ENCODE results near the gene LCE1F.

LCE1F gene, protein sequence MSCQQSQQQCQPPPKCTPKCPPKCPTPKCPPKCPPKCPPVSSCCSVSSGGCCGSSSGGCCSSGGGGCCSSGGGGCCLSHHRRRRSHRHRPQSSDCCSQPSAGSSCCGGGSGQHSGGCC

DNA sequence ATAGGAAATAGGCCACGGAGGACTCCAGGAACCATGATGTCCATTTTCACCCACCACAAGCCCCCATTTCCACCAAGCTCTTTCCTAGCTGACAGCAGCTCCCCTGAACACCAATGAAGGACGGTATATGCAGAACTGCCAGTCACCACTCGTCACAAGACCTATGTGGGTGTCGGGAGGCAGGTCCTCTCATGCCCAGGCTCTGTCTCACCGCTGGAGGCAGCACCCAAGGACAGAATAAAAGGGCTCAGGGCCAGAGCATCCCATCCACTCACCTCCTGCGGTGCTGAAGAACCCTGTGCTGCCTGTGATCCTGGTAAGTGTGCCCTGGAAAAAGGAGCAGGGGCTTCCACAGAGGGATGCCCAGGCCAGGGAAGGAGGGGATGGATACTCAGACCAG lies at the start of gene LCE1F:
Gene LCE1F, plus strand, starts transcription at position 266 of the 400 bp plus-strand sequence. CDS start 1,232 bp downstream, outside the sequence.
- Histone ChIP-seq H3K4me1 (ENCODE audit: control insufficient read depth in 1 of 2, insufficient read depth in 2 of 2, low read length in 2 of 2) (no peaks in the 10 kb centered on the region), H3K27me3 (ENCODE audit: control insufficient read depth in 1 of 2, insufficient read depth in 2 of 2, low read length in 2 of 2) (no peaks in the 10 kb centered on the region), H3K36me3 (ENCODE audit: control insufficient read depth in 1 of 2, insufficient read depth in 2 of 2, low read length in 2 of 2) (no peaks in the 10 kb centered on the region), H3K9ac (ENCODE audit: low read depth in 1 of 2, low read length in 2 of 2) (no peak within 1 kb of the TSS), H3K4me3 (ENCODE audit: low read depth in 1 of 2, low read length in 2 of 2) (no peak within 1 kb of the TSS), H3K9me3 (ENCODE audit: control insufficient read depth in 1 of 2, low read length in 2 of 2) (no peaks in the 10 kb centered on the region), H3K27ac (ENCODE audit: low read depth, low read length) (no peak within 1 kb of the TSS)

- H3K9me3 ChIP-seq (ENCODE audit: control insufficient read depth in 1 of 2, low read length in 2 of 2), result no peaks in the 10 kb centered on the region
- no peaks in the 10 kb centered on the region for H3K4me1 ChIP-seq (ENCODE audit: control insufficient read depth in 1 of 2, insufficient read depth in 2 of 2, low read length in 2 of 2)
- H3K27me3 ChIP-seq (ENCODE audit: control insufficient read depth in 1 of 2, insufficient read depth in 2 of 2, low read length in 2 of 2), result no peaks in the 10 kb centered on the region
- H3K9ac ChIP-seq (ENCODE audit: low read depth in 1 of 2, low read length in 2 of 2), result no peak overlapping the region
- no peak overlapping the region for H3K4me3 ChIP-seq (ENCODE audit: low read depth in 1 of 2, low read length in 2 of 2)
- no peaks in the 10 kb centered on the region for H3K36me3 ChIP-seq (ENCODE audit: control insufficient read depth in 1 of 2, insufficient read depth in 2 of 2, low read length in 2 of 2)
- H3K27ac ChIP-seq (ENCODE audit: low read depth, low read length), result no peak overlapping the region
Observed at GRCh38 chr1:152725261-152725660, 49.7 kb upstream of the LCE1F start.

GRCh38 chr1:152728986-152729385 lies 46.0 kb upstream of the LCE1F start:
- Histone ChIP-seq H3K9ac (ENCODE audit: low read depth in 1 of 2, low read length in 2 of 2) (no peak overlapping the region), H3K9me3 (ENCODE audit: control insufficient read depth in 1 of 2, low read length in 2 of 2) (no peaks in the 10 kb centered on the region), H3K4me3 (ENCODE audit: low read depth in 1 of 2, low read length in 2 of 2) (no peak overlapping the region), H3K27ac (ENCODE audit: low read depth, low read length) (no peak overlapping the region), H3K4me1 (ENCODE audit: control insufficient read depth in 1 of 2, insufficient read depth in 2 of 2, low read length in 2 of 2) (no peaks in the 10 kb centered on the region), H3K36me3 (ENCODE audit: control insufficient read depth in 1 of 2, insufficient read depth in 2 of 2, low read length in 2 of 2) (no peaks in the 10 kb centered on the region), H3K27me3 (ENCODE audit: control insufficient read depth in 1 of 2, insufficient read depth in 2 of 2, low read length in 2 of 2) (no peaks in the 10 kb centered on the region)

DNA sequence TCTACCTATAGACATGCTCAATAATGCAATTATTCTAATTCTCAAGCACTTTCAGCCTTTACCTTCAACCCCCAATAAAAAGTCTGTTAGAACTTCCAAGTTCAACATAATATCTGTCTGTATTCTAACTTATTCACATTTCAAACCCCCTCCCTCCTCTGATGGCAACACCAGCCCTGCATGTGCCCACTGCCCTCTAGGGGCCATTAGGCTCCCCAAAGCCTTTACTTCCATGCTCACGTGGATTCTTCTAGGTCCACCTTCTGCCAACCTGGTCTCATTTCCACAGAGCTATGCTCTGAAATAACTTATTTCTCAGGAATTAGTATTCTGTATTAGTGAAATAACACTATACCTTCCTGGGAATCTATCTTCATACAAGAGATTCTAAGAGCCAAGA lies 39.3 kb upstream of the LCE1F start:
- H3K27me3 ChIP-seq (ENCODE audit: control insufficient read depth in 1 of 2, insufficient read depth in 2 of 2, low read length in 2 of 2), result no peaks in the 10 kb centered on the region
- H3K9me3 ChIP-seq (ENCODE audit: control insufficient read depth in 1 of 2, low read length in 2 of 2), result no peaks in the 10 kb centered on the region
- no peaks in the 10 kb centered on the region for H3K4me1 ChIP-seq (ENCODE audit: control insufficient read depth in 1 of 2, insufficient read depth in 2 of 2, low read length in 2 of 2)
- no peak overlapping the region for H3K27ac ChIP-seq (ENCODE audit: low read depth, low read length)
- H3K9ac ChIP-seq (ENCODE audit: low read depth in 1 of 2, low read length in 2 of 2), result no peak overlapping the region
- H3K36me3 ChIP-seq (ENCODE audit: control insufficient read depth in 1 of 2, insufficient read depth in 2 of 2, low read length in 2 of 2), result no peaks in the 10 kb centered on the region
- no peak overlapping the region for H3K4me3 ChIP-seq (ENCODE audit: low read depth in 1 of 2, low read length in 2 of 2)

GRCh38 chr1:152737997-152738396 lies 36.9 kb upstream of the LCE1F start:
- no peak overlapping the region for H3K4me3 ChIP-seq (ENCODE audit: low read depth in 1 of 2, low read length in 2 of 2)
- H3K36me3 ChIP-seq (ENCODE audit: control insufficient read depth in 1 of 2, insufficient read depth in 2 of 2, low read length in 2 of 2), result no peaks in the 10 kb centered on the region
- no peaks in the 10 kb centered on the region for H3K4me1 ChIP-seq (ENCODE audit: control insufficient read depth in 1 of 2, insufficient read depth in 2 of 2, low read length in 2 of 2)
- no peaks in the 10 kb centered on the region for H3K27me3 ChIP-seq (ENCODE audit: control insufficient read depth in 1 of 2, insufficient read depth in 2 of 2, low read length in 2 of 2)
- no peak overlapping the region for H3K9ac ChIP-seq (ENCODE audit: low read depth in 1 of 2, low read length in 2 of 2)
- no peak overlapping the region for H3K27ac ChIP-seq (ENCODE audit: low read depth, low read length)
- H3K9me3 ChIP-seq (ENCODE audit: control insufficient read depth in 1 of 2, low read length in 2 of 2), result no peaks in the 10 kb centered on the region

DNA sequence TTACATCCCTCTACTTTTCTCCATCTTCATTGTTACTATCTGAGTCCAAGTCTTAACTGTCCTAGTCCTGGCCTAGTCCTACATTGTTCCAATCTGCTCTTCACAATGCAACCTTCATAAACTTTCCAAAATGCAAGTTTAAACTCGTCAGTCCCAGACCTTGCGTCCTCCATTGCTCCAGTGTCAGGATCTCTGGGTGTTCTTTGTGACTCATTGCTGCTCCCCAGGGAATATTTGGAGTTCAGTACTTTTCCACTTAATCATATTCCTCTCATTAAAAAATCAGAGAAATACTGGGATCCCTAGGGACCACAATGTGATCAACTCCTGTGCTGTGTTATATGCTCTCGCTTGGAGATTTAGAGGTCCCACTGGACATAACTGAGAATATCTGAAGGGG lies 35.1 kb upstream of the LCE1F start:
- no peaks in the 10 kb centered on the region for H3K27me3 ChIP-seq (ENCODE audit: control insufficient read depth in 1 of 2, insufficient read depth in 2 of 2, low read length in 2 of 2)

GRCh38 chr1:152741656-152742055 lies 33.3 kb upstream of the LCE1F start:
- Histone ChIP-seq H3K27ac (ENCODE audit: low read depth, low read length) (no peak overlapping the region), H3K9ac (ENCODE audit: low read depth in 1 of 2, low read length in 2 of 2) (no peak overlapping the region), H3K27me3 (ENCODE audit: control insufficient read depth in 1 of 2, insufficient read depth in 2 of 2, low read length in 2 of 2) (no peaks in the 10 kb centered on the region), H3K9me3 (ENCODE audit: control insufficient read depth in 1 of 2, low read length in 2 of 2) (no peaks in the 10 kb centered on the region), H3K36me3 (ENCODE audit: control insufficient read depth in 1 of 2, insufficient read depth in 2 of 2, low read length in 2 of 2) (no peaks in the 10 kb centered on the region), H3K4me3 (ENCODE audit: low read depth in 1 of 2, low read length in 2 of 2) (no peak overlapping the region), H3K4me1 (ENCODE audit: control insufficient read depth in 1 of 2, insufficient read depth in 2 of 2, low read length in 2 of 2) (no peaks in the 10 kb centered on the region)

More for the DNA sequence above, 35.1 kb upstream of the LCE1F start:
- no peak overlapping the region for H3K27ac ChIP-seq (ENCODE audit: low read depth, low read length)
- no peaks in the 10 kb centered on the region for H3K9me3 ChIP-seq (ENCODE audit: control insufficient read depth in 1 of 2, low read length in 2 of 2)
- H3K36me3 ChIP-seq (ENCODE audit: control insufficient read depth in 1 of 2, insufficient read depth in 2 of 2, low read length in 2 of 2), result no peaks in the 10 kb centered on the region
- H3K9ac ChIP-seq (ENCODE audit: low read depth in 1 of 2, low read length in 2 of 2), result no peak overlapping the region
- H3K4me3 ChIP-seq (ENCODE audit: low read depth in 1 of 2, low read length in 2 of 2), result no peak overlapping the region
- no peaks in the 10 kb centered on the region for H3K4me1 ChIP-seq (ENCODE audit: control insufficient read depth in 1 of 2, insufficient read depth in 2 of 2, low read length in 2 of 2)

DNA sequence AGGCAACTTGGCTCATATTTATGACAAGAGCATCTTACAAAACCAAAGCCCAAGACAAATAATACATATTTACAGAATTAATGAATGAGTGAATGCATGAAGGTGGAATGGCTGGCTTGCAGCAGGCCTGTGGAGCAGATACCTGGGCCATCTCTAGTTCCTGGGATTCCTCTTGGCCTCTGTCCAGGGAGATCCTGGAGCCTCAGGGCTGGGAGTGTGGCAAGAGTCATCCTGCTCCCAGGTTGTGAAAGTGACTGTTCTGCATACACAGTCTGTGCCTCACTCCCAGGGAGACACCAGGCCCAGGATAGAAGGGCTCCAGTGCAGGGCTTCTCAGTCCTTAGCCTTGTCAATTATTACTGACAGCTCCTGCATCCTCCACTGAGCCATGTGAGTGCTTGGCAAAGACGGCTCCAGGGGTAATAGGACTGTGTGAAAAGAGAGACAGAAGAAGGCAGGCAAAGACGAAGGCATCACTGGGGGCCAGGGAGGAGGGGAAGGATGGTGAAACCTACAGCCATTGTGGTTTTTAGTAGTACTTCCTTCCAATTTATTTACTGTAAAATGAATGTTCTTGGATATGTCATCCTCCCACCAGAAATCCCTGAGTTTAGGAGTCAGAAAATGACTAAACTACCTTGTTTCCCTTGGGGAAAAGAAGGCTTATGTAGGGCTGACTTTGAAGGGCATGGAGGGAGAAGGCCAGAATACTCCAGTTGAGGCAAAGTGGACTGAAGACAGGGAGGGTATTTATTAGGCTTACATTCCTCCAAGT lies 31.4 kb upstream of the LCE1F start:
- H3K27me3 ChIP-seq (ENCODE audit: control insufficient read depth in 1 of 2, insufficient read depth in 2 of 2, low read length in 2 of 2), result no peaks in the 10 kb centered on the region
- no peak overlapping the region for H3K4me3 ChIP-seq (ENCODE audit: low read depth in 1 of 2, low read length in 2 of 2)
- no peak overlapping the region for H3K9ac ChIP-seq (ENCODE audit: low read depth in 1 of 2, low read length in 2 of 2)
- H3K4me1 ChIP-seq (ENCODE audit: control insufficient read depth in 1 of 2, insufficient read depth in 2 of 2, low read length in 2 of 2), result no peaks in the 10 kb centered on the region
- H3K36me3 ChIP-seq (ENCODE audit: control insufficient read depth in 1 of 2, insufficient read depth in 2 of 2, low read length in 2 of 2), result no peaks in the 10 kb centered on the region
- no peak overlapping the region for H3K27ac ChIP-seq (ENCODE audit: low read depth, low read length)
- no peaks in the 10 kb centered on the region for H3K9me3 ChIP-seq (ENCODE audit: control insufficient read depth in 1 of 2, low read length in 2 of 2)

DNA sequence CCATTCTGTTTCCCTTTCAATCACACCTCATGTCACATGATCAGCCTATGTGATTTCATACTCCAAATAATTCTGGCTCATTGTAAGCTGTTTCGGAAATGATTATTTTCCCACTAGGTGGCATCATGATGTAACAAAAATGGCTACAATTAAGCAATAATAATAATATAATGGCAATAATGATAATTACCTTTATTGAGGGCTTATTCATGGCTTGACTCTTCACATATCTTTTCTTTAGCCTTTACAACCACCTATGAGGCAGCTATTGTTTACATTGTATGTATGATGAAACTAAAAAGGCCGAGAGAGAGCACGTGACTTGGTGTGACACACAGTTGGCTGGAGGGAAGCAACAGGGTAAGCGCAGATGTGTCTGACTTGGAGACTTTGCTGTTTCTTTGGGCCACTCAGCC lies 29.6 kb upstream of the LCE1F start:
- Histone ChIP-seq H3K9ac (ENCODE audit: low read depth in 1 of 2, low read length in 2 of 2) (no peak overlapping the region), H3K4me1 (ENCODE audit: control insufficient read depth in 1 of 2, insufficient read depth in 2 of 2, low read length in 2 of 2) (no peaks in the 10 kb centered on the region), H3K27ac (ENCODE audit: low read depth, low read length) (no peak overlapping the region), H3K27me3 (ENCODE audit: control insufficient read depth in 1 of 2, insufficient read depth in 2 of 2, low read length in 2 of 2) (no peaks in the 10 kb centered on the region), H3K9me3 (ENCODE audit: control insufficient read depth in 1 of 2, low read length in 2 of 2) (no peaks in the 10 kb centered on the region), H3K4me3 (ENCODE audit: low read depth in 1 of 2, low read length in 2 of 2) (no peak overlapping the region), H3K36me3 (ENCODE audit: control insufficient read depth in 1 of 2, insufficient read depth in 2 of 2, low read length in 2 of 2) (no peaks in the 10 kb centered on the region)

DNA sequence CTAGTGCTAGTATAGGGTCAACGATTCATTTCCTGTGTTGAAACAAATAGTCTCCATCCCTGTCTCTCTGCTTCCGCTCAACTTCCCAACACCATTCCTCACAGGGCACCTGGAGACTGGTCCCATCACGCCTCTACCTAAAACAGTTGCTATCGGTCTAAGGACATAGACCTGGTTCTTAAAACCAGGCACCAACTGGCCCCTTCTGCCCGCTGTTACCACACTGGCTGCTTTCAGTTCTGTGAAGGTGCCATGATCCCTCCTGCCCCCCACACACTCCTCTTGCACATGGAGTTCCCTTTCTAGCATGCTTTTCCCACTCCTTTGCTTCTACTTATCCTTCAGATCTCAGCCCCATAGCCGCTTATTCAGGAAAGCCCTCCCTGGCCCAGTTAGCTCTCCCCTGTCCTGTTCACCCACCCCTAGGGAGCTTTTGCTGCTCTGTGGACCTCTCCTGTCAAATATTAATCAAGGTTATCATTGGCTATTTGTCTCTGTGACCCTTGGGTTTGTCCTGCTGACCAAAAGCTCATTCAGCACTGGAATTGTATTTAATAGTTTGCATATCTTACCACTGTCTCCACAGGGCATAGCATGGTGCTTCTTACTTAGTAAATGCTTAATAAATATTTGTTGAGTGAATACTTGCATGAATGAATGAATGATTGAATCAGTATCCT lies 29.0 kb upstream of the LCE1F start:
- H3K9ac ChIP-seq (ENCODE audit: low read depth in 1 of 2, low read length in 2 of 2), result no peak overlapping the region
- H3K4me3 ChIP-seq (ENCODE audit: low read depth in 1 of 2, low read length in 2 of 2), result no peak overlapping the region
- H3K36me3 ChIP-seq (ENCODE audit: control insufficient read depth in 1 of 2, insufficient read depth in 2 of 2, low read length in 2 of 2), result no peaks in the 10 kb centered on the region
- H3K9me3 ChIP-seq (ENCODE audit: control insufficient read depth in 1 of 2, low read length in 2 of 2), result no peaks in the 10 kb centered on the region
- no peaks in the 10 kb centered on the region for H3K27me3 ChIP-seq (ENCODE audit: control insufficient read depth in 1 of 2, insufficient read depth in 2 of 2, low read length in 2 of 2)
- H3K4me1 ChIP-seq (ENCODE audit: control insufficient read depth in 1 of 2, insufficient read depth in 2 of 2, low read length in 2 of 2), result no peaks in the 10 kb centered on the region
- H3K27ac ChIP-seq (ENCODE audit: low read depth, low read length), result no peak overlapping the region
